ENCODE results near the gene ATG4C. TPM values are rescaled to one million over a fixed set of nuclear protein-coding genes. Genes with fewer than 3 reads are reported as not detected.

ATG4C gene
- total and polyA plus RNA-seq, 2 of the 13 experiments (the other 11 are each of a cell fraction or from before 2014, with no cell fraction given) = 4.0 to 11.2 TPM

- 0 out of 3 replicates have a peak, but pooled peaks have one; percentile 45 for ATAC-seq
- Histone ChIP-seq H3K9ac (ENCODE audit: insufficient read depth, low read depth, low read length) (no peak overlapping the region), H3K27me3 (ENCODE audit: control insufficient read depth in 1 of 2, insufficient read depth in 2 of 2, low read length in 2 of 2) (no peaks in the 10 kb centered on the region; a peak in 1 of 5 replicates), H3K4me2 (ENCODE audit: low read depth, low read length) (no peak overlapping the region), H3K9me3 (ENCODE audit: low read length) (no peaks in the 10 kb centered on the region), H2AFZ (ENCODE audit: low read length) (no peak overlapping the region), H3K27ac (ENCODE audit: extremely low read length, insufficient read depth, low read length) (no peak overlapping the region), H3K4me3 (replicated peaks in 1 of 3; ENCODE audit: insufficient read depth in 1 of 3, low read depth in 2 of 3, low read length in 3 of 3) (no peak overlapping the region), H3K36me3 (replicated peaks in 1 of 2; ENCODE audit: control insufficient read depth in 1 of 2, insufficient read depth in 2 of 2, low read length in 2 of 2) (no peaks in the 10 kb centered on the region), H3K79me2 (ENCODE audit: insufficient read depth, low read length) (no peaks in the 10 kb centered on the region), H3K4me1 (ENCODE audit: insufficient read depth, low read length) (no peaks in the 10 kb centered on the region), H4K20me1 (ENCODE audit: insufficient read depth, low read length) (no peaks in the 10 kb centered on the region)
- 76% methylated on average over 4 of the region's 4 CpGs for WGBS (ENCODE audit: low lambda C conversion rate)
- POLR2A ChIA-PET = no interaction called here
- no peak for FAIRE-seq
- DNase-seq (ENCODE audit: low spot score) = no peak
- no TSS peak for BruUV-seq (replicated peaks)
- TF ChIP-seq CTCF (CRISPR knock-in tag; IDR thresholded peaks at IDR 0.05) (0 out of 2 replicates have a peak, but pooled peaks have one; percentile 15), ZNF414 (CRISPR knock-in tag; IDR thresholded peaks at IDR 0.05) (no peak), ZNF431 (CRISPR knock-in tag; IDR thresholded peaks at IDR 0.05; ENCODE audit: borderline replicate concordance, low read depth) (no peak)
- intact Hi-C loops (cut with micrococcal nuclease; ENCODE audit: unreplicated experiment) = no loop called here
- in situ Hi-C loops (cut with HindIII; ENCODE audit: extremely low pct_ligation_motif_present, low pct_unique_long_range_greater_than_20kb) = loop anchor here (10.0 to 25.0 kb wide), 2 partner anchors 56 to 288 kb away; no protein-coding TSS in a partner anchor
- CTCF ChIA-PET (ENCODE audit: low intra/inter-chr PET ratio, low total read pairs) = no interaction called here
Measured at GRCh38 chr1:62849031-62849430, 65.1 kb downstream of the ATG4C start.

GRCh38 chr1:62852253-62852652 is 68.3 kb downstream of the ATG4C start:
- no TSS peak for BruUV-seq (replicated peaks)
- intact Hi-C loops (cut with micrococcal nuclease; ENCODE audit: unreplicated experiment) (no loop called here), in situ Hi-C loops (cut with HindIII; ENCODE audit: extremely low pct_ligation_motif_present, low pct_unique_long_range_greater_than_20kb) (no loop called here)
- Histone ChIP-seq H4K20me1 (ENCODE audit: insufficient read depth, low read length) (no peaks in the 10 kb centered on the region), H3K4me1 (ENCODE audit: insufficient read depth, low read length) (peaks cover 13% of the 10 kb centered on the region), H3K79me2 (ENCODE audit: insufficient read depth, low read length) (no peaks in the 10 kb centered on the region), H3K27me3 (ENCODE audit: control insufficient read depth in 1 of 2, insufficient read depth in 2 of 2, low read length in 2 of 2) (no peaks in the 10 kb centered on the region), H3K9me3 (ENCODE audit: low read length) (no peaks in the 10 kb centered on the region), H3K36me3 (replicated peaks in 1 of 2; ENCODE audit: control insufficient read depth in 1 of 2, insufficient read depth in 2 of 2, low read length in 2 of 2) (no peaks in the 10 kb centered on the region), H3K9ac (ENCODE audit: insufficient read depth, low read depth, low read length) (no peak overlapping the region), H3K27ac (ENCODE audit: extremely low read length, insufficient read depth, low read length) (no peak overlapping the region), H3K4me3 (replicated peaks in 1 of 3; ENCODE audit: insufficient read depth in 1 of 3, low read depth in 2 of 3, low read length in 3 of 3) (no peak overlapping the region), H2AFZ (ENCODE audit: low read length) (no peak overlapping the region), H3K4me2 (ENCODE audit: low read depth, low read length) (no peak overlapping the region)
- ChIA-PET POLR2A (no interaction called here), CTCF (ENCODE audit: low intra/inter-chr PET ratio, low total read pairs) (no interaction called here)
- ATAC-seq (no peak), DNase-seq (ENCODE audit: low spot score) (no peak), FAIRE-seq (no peak)
- peak; percentile 53; the same call in 1 of the 2 replicates for TF ChIP-seq MAFF (IDR thresholded peaks at IDR 0.05; ENCODE audit: low read depth, low read length)
- TF ChIP-seq ZNF687 (CRISPR knock-in tag; IDR thresholded peaks at IDR 0.05) = no peak
- TF ChIP-seq MAFK (conservative IDR thresholded peaks at IDR 0.05 in 1 of 2, IDR thresholded peaks at IDR 0.05 in 1 of 2; ENCODE audit: low read length in 2 of 2) = peak; percentile 64 to 79; a peak in 3 of 4 replicates
